ENCODE measurements around the gene EPHB1. TPM values are rescaled to one million over a fixed set of nuclear protein-coding genes. Genes with fewer than 3 reads are reported as not detected.

The EPHB1 gene
- polyA plus RNA-seq, 1 of the 3 experiments (the other 2 are of a cell fraction): 1.2 TPM

- Histone ChIP-seq H2AFZ (ENCODE audit: low read depth) (no peak overlapping the region), H3K4me1 (ENCODE audit: control insufficient read depth in 1 of 2, insufficient read depth in 2 of 2, low read depth in 1 of 2, low read length in 1 of 2) (no peaks in the 10 kb centered on the region; a peak in 1 of 4 replicates), H3F3A (replicated peaks; ENCODE audit: insufficient read depth) (no peaks in the 10 kb centered on the region), H3K9me3 (no peaks in the 10 kb centered on the region), H3K79me2 (ENCODE audit: insufficient read depth) (no peaks in the 10 kb centered on the region), H3K27ac (ENCODE audit: low read depth in 2 of 2, low read length in 1 of 2) (no peak overlapping the region), H3K4me2 (no peak overlapping the region), H3K9ac (no peak overlapping the region), H3K9me2 (no peaks in the 10 kb centered on the region), H4K20me1 (ENCODE audit: insufficient read depth) (no peaks in the 10 kb centered on the region), H3K27me3 (ENCODE audit: insufficient read depth) (no peaks in the 10 kb centered on the region), H3K4me3 (ENCODE audit: low read depth in 2 of 2, low read length in 1 of 2) (no peak overlapping the region), H3K36me3 (replicated peaks in 1 of 2; ENCODE audit: control insufficient read depth in 1 of 2, insufficient read depth in 2 of 2, low read length in 1 of 2) (no peaks in the 10 kb centered on the region)
- no peak for TF ChIP-seq RFX5 (IDR thresholded peaks at IDR 0.05; ENCODE audit: low read length)
- no peak for TF ChIP-seq FOSL2 (IDR thresholded peaks at IDR 0.05; ENCODE audit: borderline replicate concordance, low read depth)
- TF ChIP-seq EP300 (IDR thresholded peaks at IDR 0.05; ENCODE audit: borderline replicate concordance in 1 of 2, low read depth in 1 of 2, low read length in 1 of 2): no peak
- TF ChIP-seq NRF1 (IDR thresholded peaks at IDR 0.05; ENCODE audit: low read depth, low read length): no peak
- no peak for TF ChIP-seq USF1 (IDR thresholded peaks at IDR 0.05; ENCODE audit: borderline replicate concordance, low read depth)
- TF ChIP-seq MAX (IDR thresholded peaks at IDR 0.05; ENCODE audit: low read depth): no peak
- TF ChIP-seq GABPA (IDR thresholded peaks at IDR 0.05; ENCODE audit: low read depth): no peak
- TF ChIP-seq PBX3 (IDR thresholded peaks at IDR 0.05): no peak
- no peak for TF ChIP-seq YY1 (IDR thresholded peaks at IDR 0.05; ENCODE audit: low read depth)
- TF ChIP-seq POLR2AphosphoS5 (IDR thresholded peaks at IDR 0.05; ENCODE audit: low read depth, low read length): no peak
- no peak for TF ChIP-seq GATA2 (CRISPR knock-in tag; IDR thresholded peaks at IDR 0.05)
- no peak for TF ChIP-seq ELF1 (IDR thresholded peaks at IDR 0.05)
- no peak for TF ChIP-seq RXRA (IDR thresholded peaks at IDR 0.05; ENCODE audit: borderline replicate concordance, low read depth)
- TF ChIP-seq EZH2phosphoT487 (IDR thresholded peaks at IDR 0.05; ENCODE audit: borderline replicate concordance, low read depth): no peak
- no peak for TF ChIP-seq TCF12 (IDR thresholded peaks at IDR 0.05)
- no peak for TF ChIP-seq CTCF (IDR thresholded peaks at IDR 0.05)
- CTCF ChIA-PET: no interaction called here
- 15% methylated on average over 2 of the region's 2 CpGs for WGBS (ENCODE audit: low lambda C conversion rate)
- no peak for DNase-seq
- POLR2A ChIA-PET: no interaction called here
Measured at GRCh38 chr3:135087782-135088181, 292.7 kb downstream of the EPHB1 start.

- Histone ChIP-seq H3K4me3 (ENCODE audit: low read depth in 2 of 2, low read length in 1 of 2) (no peak overlapping the region), H3K27ac (ENCODE audit: low read depth in 2 of 2, low read length in 1 of 2) (no peak overlapping the region), H3K79me2 (ENCODE audit: insufficient read depth) (no peaks in the 10 kb centered on the region), H3K4me1 (ENCODE audit: control insufficient read depth in 1 of 2, insufficient read depth in 2 of 2, low read depth in 1 of 2, low read length in 1 of 2) (no peaks in the 10 kb centered on the region; a peak in 1 of 4 replicates), H3K9ac (no peak overlapping the region), H2AFZ (ENCODE audit: low read depth) (no peak overlapping the region), H3K27me3 (ENCODE audit: insufficient read depth) (no peaks in the 10 kb centered on the region), H3K9me3 (no peaks in the 10 kb centered on the region), H3K36me3 (replicated peaks in 1 of 2; ENCODE audit: control insufficient read depth in 1 of 2, insufficient read depth in 2 of 2, low read length in 1 of 2) (no peaks in the 10 kb centered on the region), H3K4me2 (no peak overlapping the region), H3K9me2 (no peaks in the 10 kb centered on the region), H4K20me1 (ENCODE audit: insufficient read depth) (no peaks in the 10 kb centered on the region), H3F3A (replicated peaks; ENCODE audit: insufficient read depth) (no peaks in the 10 kb centered on the region)
- 27% methylated on average over 4 of the region's 5 CpGs for WGBS (ENCODE audit: low lambda C conversion rate)
- POLR2A ChIA-PET: no interaction called here
- no peak for TF ChIP-seq PBX3 (IDR thresholded peaks at IDR 0.05)
- no peak for TF ChIP-seq CHD2 (IDR thresholded peaks at IDR 0.05; ENCODE audit: low read length, partially characterized antibody)
- TF ChIP-seq NRF1 (IDR thresholded peaks at IDR 0.05; ENCODE audit: low read depth, low read length): no peak
- no peak for TF ChIP-seq NFIC (IDR thresholded peaks at IDR 0.05; ENCODE audit: borderline replicate concordance)
- no peak for TF ChIP-seq MEF2A (IDR thresholded peaks at IDR 0.05; ENCODE audit: borderline replicate concordance, low read depth)
- no peak for TF ChIP-seq FOXM1 (IDR thresholded peaks at IDR 0.05; ENCODE audit: low read depth)
- no peak for TF ChIP-seq GATA2 (CRISPR knock-in tag; IDR thresholded peaks at IDR 0.05)
- no peak for DNase-seq
- CTCF ChIA-PET: interaction anchor here (1.4 kb wide), 1 partner anchor 294 kb away, joined by 3 read pairs; the partner anchor contains the start of gene EPHB1
Measured at GRCh38 chr3:135089451-135089850, 294.4 kb downstream of the EPHB1 start.
